ENCODE measurements around the gene RPL13.

The RPL13 gene

GRCh38 chr16:89557690-89558490 lies 2.6 kb upstream of the RPL13 start:
- POLR2A ChIA-PET = interaction anchor here (0.6 kb wide), 1 partner anchor 16 kb away, joined by 3 read pairs; no protein-coding TSS in a partner anchor

GRCh38 chr16:89561142-89561883 lies 831 bp downstream of the RPL13 start:
- TF ChIP-seq, protein P1, sequence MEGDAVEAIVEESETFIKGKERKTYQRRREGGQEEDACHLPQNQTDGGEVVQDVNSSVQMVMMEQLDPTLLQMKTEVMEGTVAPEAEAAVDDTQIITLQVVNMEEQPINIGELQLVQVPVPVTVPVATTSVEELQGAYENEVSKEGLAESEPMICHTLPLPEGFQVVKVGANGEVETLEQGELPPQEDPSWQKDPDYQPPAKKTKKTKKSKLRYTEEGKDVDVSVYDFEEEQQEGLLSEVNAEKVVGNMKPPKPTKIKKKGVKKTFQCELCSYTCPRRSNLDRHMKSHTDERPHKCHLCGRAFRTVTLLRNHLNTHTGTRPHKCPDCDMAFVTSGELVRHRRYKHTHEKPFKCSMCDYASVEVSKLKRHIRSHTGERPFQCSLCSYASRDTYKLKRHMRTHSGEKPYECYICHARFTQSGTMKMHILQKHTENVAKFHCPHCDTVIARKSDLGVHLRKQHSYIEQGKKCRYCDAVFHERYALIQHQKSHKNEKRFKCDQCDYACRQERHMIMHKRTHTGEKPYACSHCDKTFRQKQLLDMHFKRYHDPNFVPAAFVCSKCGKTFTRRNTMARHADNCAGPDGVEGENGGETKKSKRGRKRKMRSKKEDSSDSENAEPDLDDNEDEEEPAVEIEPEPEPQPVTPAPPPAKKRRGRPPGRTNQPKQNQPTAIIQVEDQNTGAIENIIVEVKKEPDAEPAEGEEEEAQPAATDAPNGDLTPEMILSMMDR (IDR thresholded peaks at IDR 0.05; ENCODE audit: insufficient read depth, low read length, missing control alignments) = no peak
- ChIA-PET CTCF (interaction anchor here (0.9 kb wide), 2 partner anchors 54 to 80 kb away, joined by 3 to 4 read pairs; no protein-coding TSS in a partner anchor), POLR2A (no interaction called here)
- DNase-seq (ENCODE audit: low read depth, low spot score) = no peak
- peak overlapping the region; percentile 85 for H3K4me3 ChIP-seq (ENCODE audit: low read depth, low read length)

More at GRCh38 chr16:89557690-89558490, 2.6 kb upstream of the RPL13 start:
- no peak overlapping the region for H3K4me3 ChIP-seq (ENCODE audit: low read depth, low read length)
- TF ChIP-seq, protein P1 (IDR thresholded peaks at IDR 0.05; ENCODE audit: insufficient read depth, low read length, missing control alignments) = no peak
- CTCF ChIA-PET = interaction anchor here (0.8 to 3.1 kb wide), 10 partner anchors 9 to 317 kb away, joined by 3 to 22 read pairs (median 7); no protein-coding TSS in a partner anchor
- no peak for DNase-seq (ENCODE audit: low read depth, low spot score)

DNA sequence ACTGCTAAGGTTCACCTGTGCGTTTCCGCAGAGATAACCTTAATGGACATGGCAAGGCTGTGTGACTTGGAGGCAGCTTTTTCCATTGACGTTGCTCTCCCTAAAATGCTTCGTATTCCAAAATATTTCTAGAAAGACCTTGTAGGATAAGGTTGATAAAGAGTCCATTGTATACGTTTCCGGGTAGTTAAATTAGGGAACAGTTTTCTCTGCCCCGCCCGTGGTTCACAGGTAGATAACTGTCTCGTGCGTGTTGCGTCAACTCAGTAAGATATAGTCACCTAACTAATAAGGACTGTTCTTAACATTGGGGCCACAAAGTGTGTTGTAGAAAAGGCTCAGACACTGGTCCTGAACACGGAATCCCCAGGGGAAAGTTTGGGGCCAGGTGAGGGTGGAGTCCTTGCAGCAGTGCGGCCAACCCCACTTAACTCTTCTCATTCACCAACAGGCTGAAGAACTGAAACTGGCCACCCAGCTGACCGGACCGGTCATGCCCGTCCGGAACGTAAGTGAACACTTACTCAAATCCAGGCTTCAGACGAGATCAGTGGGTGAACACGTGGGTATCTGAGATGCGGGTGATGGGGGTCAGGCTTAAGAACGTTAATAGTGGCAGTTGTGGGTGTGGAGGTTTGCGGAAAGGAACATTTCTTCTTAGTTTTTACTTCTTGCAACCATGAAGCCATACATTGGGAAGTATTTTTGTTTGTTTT lies 1.6 kb downstream of the RPL13 start:
- no peak for DNase-seq (ENCODE audit: low read depth, low spot score)
- CTCF ChIA-PET = interaction anchor here (0.9 to 1.9 kb wide), 3 partner anchors 13 to 79 kb away, joined by 3 to 5 read pairs (median 4); partner anchors contain the start of gene CPNE7
- H3K4me3 ChIP-seq (ENCODE audit: low read depth, low read length) = peak overlapping the region; percentile 85
- TF ChIP-seq, protein P1 (IDR thresholded peaks at IDR 0.05; ENCODE audit: insufficient read depth, low read length, missing control alignments) = no peak
- POLR2A ChIA-PET = no interaction called here

DNA sequence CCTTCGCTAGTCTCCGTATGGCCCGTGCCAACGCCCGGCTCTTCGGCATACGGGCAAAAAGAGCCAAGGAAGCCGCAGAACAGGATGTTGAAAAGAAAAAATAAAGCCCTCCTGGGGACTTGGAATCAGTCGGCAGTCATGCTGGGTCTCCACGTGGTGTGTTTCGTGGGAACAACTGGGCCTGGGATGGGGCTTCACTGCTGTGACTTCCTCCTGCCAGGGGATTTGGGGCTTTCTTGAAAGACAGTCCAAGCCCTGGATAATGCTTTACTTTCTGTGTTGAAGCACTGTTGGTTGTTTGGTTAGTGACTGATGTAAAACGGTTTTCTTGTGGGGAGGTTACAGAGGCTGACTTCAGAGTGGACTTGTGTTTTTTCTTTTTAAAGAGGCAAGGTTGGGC lies 2.5 kb downstream of the RPL13 start:
- POLR2A ChIA-PET = interaction anchor here (0.7 kb wide), 1 partner anchor 94 kb away, joined by 4 read pairs; no protein-coding TSS in a partner anchor
- TF ChIP-seq, protein P1 (IDR thresholded peaks at IDR 0.05; ENCODE audit: insufficient read depth, low read length, missing control alignments) = no peak
- no peak for DNase-seq (ENCODE audit: low read depth, low spot score)
- CTCF ChIA-PET = interaction anchor here (1.1 to 1.9 kb wide), 3 partner anchors 13 to 137 kb away, joined by 3 to 5 read pairs (median 3); partner anchors contain the start of gene CPNE7
- peak overlapping the region; percentile 9; the same call in 1 of the 2 replicates for H3K4me3 ChIP-seq (ENCODE audit: low read depth, low read length)

DNA sequence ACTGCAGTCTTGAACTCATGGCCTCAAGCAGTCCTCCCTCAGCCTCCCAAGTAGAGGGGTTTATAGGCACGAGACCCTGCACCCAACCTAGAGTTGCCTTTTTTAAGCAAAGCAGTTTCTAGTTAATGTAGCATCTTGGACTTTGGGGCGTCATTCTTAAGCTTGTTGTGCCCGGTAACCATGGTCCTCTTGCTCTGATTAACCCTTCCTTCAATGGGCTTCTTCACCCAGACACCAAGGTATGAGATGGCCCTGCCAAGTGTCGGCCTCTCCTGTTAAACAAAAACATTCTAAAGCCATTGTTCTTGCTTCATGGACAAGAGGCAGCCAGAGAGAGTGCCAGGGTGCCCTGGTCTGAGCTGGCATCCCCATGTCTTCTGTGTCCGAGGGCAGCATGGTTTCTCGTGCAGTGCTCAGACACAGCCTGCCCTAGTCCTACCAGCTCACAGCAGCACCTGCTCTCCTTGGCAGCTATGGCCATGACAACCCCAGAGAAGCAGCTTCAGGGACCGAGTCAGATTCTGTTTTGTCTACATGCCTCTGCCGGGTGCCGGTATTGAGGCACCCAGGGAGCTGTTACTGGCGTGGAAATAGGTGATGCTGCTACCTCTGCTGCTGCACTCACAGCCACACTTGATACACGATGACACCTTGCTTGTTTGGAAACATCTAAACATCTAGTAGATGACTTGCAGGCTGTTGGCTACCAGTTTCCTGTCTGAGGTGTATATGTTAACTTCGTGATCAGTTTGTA lies 3.3 kb downstream of the RPL13 start:
- POLR2A ChIA-PET = interaction anchor here (0.7 to 1.1 kb wide), 2 partner anchors 76 to 93 kb away, joined by 4 read pairs; no protein-coding TSS in a partner anchor
- no peak overlapping the region for H3K4me3 ChIP-seq (ENCODE audit: low read depth, low read length)
- no peak for DNase-seq (ENCODE audit: low read depth, low spot score)
- CTCF ChIA-PET = interaction anchor here (1.0 to 1.9 kb wide), 5 partner anchors 9 to 136 kb away, joined by 3 to 7 read pairs (median 3); partner anchors contain the start of gene CPNE7
- TF ChIP-seq, protein P1 (IDR thresholded peaks at IDR 0.05; ENCODE audit: insufficient read depth, low read length, missing control alignments) = no peak
